Mesodermal cell (in vitro differentiated cells): Measurements from ENCODE around the gene MORC3.

Source experiments
- H3K27ac ChIP-seq: 2 replicates; pipeline ENCODE4 v1.7.0; 2013; ENCODE audit warnings: mild to moderate bottlenecking, low read depth, low read length, moderate library complexity; ENCODE audit not compliant: severe bottlenecking
- H3K36me3 ChIP-seq: 2 replicates; pipeline ENCODE4 v1.7.1; 2013; ENCODE audit warnings: mild to moderate bottlenecking, low read length, moderate library complexity; ENCODE audit not compliant: control insufficient read depth, insufficient read depth
- H3K4me1 ChIP-seq: one replicate; pipeline ENCODE4 v1.7.1; 2013; ENCODE audit warnings: mild to moderate bottlenecking, low read length; ENCODE audit not compliant: insufficient read depth, control insufficient read depth, poor library complexity, severe bottlenecking
- H3K4me3 ChIP-seq: 2 replicates; pipeline ENCODE4 v1.7.0; 2013; ENCODE audit warnings: low read length, control low read depth, mild to moderate bottlenecking; ENCODE audit not compliant: insufficient read depth, poor library complexity, severe bottlenecking; ENCODE audit errors: extremely low read depth
- H3K9me3 ChIP-seq: 2 replicates; pipeline ENCODE4 v1.7.1; 2013; ENCODE audit warnings: mild to moderate bottlenecking, low read length, moderate library complexity; ENCODE audit not compliant: control insufficient read depth
- WGBS, 2 experiments: methylation state at CpG; one replicate each; pipeline ENCODE4 v1.1.5; 2013; ENCODE audit warnings: missing lambda C conversion rate in 2 of 2; ENCODE audit not compliant: insufficient coverage in 2 of 2; 5-methylcytosine and 5-hydroxymethylcytosine counted together

MORC3 gene

GRCh38 chr21:36422279-36423098 is 102.5 kb downstream of the MORC3 start:
- Histone ChIP-seq H3K36me3 (peaks cover 3% of the 10 kb centered on the region), H3K4me3 (no peak overlapping the region), H3K27ac (peak overlapping the region; percentile 45), H3K9me3 (no peaks in the 10 kb centered on the region), H3K4me1 (peaks cover 23% of the 10 kb centered on the region)
- WGBS, 2 experiments, result 57 to 59% methylated on average over 22 to 25 of the region's 28 CpGs

DNA sequence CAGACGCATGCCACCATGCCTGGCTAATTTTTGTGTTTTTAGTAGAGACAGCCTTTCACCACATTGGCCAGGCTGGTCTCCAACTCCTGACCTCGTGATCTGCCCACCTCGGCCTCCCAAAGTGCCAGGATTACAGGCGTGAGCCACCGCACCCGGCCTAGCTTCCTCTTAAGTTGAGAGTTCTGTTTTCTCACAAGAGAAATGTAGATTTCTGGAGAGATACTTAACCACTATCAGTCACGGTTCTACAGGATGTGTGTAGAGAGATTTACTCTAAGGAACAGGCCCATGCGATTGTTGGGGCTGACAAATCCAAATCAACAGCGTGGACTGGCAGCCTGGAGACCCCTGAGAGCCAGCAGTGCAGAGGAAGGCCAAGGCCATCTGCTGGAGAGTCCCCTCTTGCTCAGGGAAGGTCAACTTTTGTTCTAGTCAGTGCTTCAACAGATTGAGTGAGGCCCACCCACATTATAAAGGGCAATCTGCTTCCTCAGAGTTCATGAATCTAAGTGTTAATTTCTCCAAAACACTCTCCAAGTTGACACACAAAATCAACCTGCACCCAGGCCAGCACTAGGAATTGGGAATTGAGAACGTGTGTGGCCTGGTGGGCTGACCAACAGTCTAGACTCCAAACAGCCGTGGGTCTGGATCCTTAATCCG is 103.9 kb downstream of the MORC3 start:
- H3K4me3 ChIP-seq, result no peak overlapping the region
- peaks cover 28% of the 10 kb centered on the region for H3K4me1 ChIP-seq
- no peaks in the 10 kb centered on the region for H3K9me3 ChIP-seq
- H3K36me3 ChIP-seq, result no peaks in the 10 kb centered on the region
- WGBS, 2 experiments, result 96 to 98% methylated on average over 9 to 12 of the region's 12 CpGs
- H3K27ac ChIP-seq, result no peak overlapping the region

GRCh38 chr21:36424592-36424991 is 104.6 kb downstream of the MORC3 start:
- 97 to 100% methylated on average over 6 to 8 of the region's 8 CpGs for WGBS, 2 experiments
- H3K27ac ChIP-seq, result no peak overlapping the region
- no peaks in the 10 kb centered on the region for H3K36me3 ChIP-seq
- H3K4me1 ChIP-seq, result peaks cover 35% of the 10 kb centered on the region
- H3K9me3 ChIP-seq, result no peaks in the 10 kb centered on the region
- no peak overlapping the region for H3K4me3 ChIP-seq

DNA sequence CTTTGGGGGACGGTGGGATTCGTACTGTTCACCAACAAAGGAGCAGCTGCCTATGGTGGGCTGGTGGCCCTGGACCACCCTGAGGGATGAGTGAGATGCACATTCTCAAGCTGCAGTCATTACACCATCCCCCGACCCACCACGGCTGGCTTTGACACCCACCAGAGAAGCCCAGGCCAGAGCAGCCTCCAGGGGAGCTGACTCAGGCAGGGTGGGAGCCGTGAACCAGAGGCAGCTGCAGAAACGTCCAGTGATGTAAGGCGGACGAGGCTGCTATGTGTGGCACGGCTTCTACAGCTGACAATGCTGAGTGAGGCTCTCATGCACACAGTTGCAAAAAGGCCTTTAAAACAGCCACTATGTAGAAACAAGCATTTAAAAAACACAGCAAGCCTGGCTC is 105.3 kb downstream of the MORC3 start:
- Histone ChIP-seq H3K4me3 (no peak overlapping the region), H3K27ac (peak overlapping the region; percentile 16), H3K36me3 (no peaks in the 10 kb centered on the region), H3K9me3 (no peaks in the 10 kb centered on the region), H3K4me1 (peaks cover 37% of the 10 kb centered on the region)
- 70 to 77% methylated on average over 7 to 8 of the region's 9 CpGs for WGBS, 2 experiments
